KMS-11 (cell line): Measurements from ENCODE around the gene CACNA1E.

ENCODE experiments used
- H2AFZ ChIP-seq: fragments of 200-600 bp; sonication (generic); 2 replicates; pipeline ENCODE4 v1.6.1; 2016; ENCODE audit warnings: antibody characterized with exemption, mixed run types, low read depth
- H3K27ac ChIP-seq: fragments of 200-600 bp; sonication (generic); 2 replicates; pipeline ENCODE4 v1.6.1; 2016; ENCODE audit warnings: mild to moderate bottlenecking, mixed run types
- H3K27me3 ChIP-seq: fragments of 200-600 bp; sonication (generic); 2 replicates; pipeline ENCODE4 v1.6.1; 2017; ENCODE audit warnings: mild to moderate bottlenecking, low read depth, mixed run types, moderate library complexity; ENCODE audit not compliant: insufficient read depth
- H3K36me3 ChIP-seq: fragments of 200-600 bp; sonication (generic); 2 replicates; pipeline ENCODE4 v1.6.1; 2017; ENCODE audit warnings: mild to moderate bottlenecking, mixed run types; ENCODE audit not compliant: insufficient read depth
- H3K4me1 ChIP-seq: fragments of 200-600 bp; sonication (generic); 2 replicates; pipeline ENCODE4 v1.6.1; 2016; ENCODE audit warnings: mild to moderate bottlenecking, low read depth, mixed run types; ENCODE audit not compliant: poor library complexity, severe bottlenecking
- H3K4me2 ChIP-seq: fragments of 200-600 bp; sonication (generic); 2 replicates; pipeline ENCODE4 v1.7.0; 2016; ENCODE audit warnings: mild to moderate bottlenecking, mixed run types
- H3K4me3 ChIP-seq: fragments of 200-600 bp; sonication (generic); IDR thresholded peaks from 2 replicates; pipeline ENCODE4 v1.6.1; 2017; ENCODE audit warnings: low read depth, low read length, mixed read lengths; ENCODE audit not compliant: insufficient read depth
- H3K79me2 ChIP-seq: fragments of 200-600 bp; sonication (generic); 2 replicates; pipeline ENCODE4 v1.6.1; 2016; ENCODE audit warnings: low read depth, mixed run types; ENCODE audit not compliant: insufficient read depth
- H3K9ac ChIP-seq: fragments of 200-600 bp; sonication (generic); 2 replicates; pipeline ENCODE4 v1.6.1; 2016; ENCODE audit warnings: mild to moderate bottlenecking, mixed run types
- H4K20me1 ChIP-seq: fragments of 200-600 bp; sonication (generic); 2 replicates; pipeline ENCODE4 v1.6.1; 2016; ENCODE audit warnings: mild to moderate bottlenecking, mixed run types; ENCODE audit not compliant: insufficient read depth
- CTCF ChIP-seq: fragments of 200-600 bp; sonication (generic); conservative IDR thresholded peaks from 2 replicates; pipeline ENCODE4 v1.6.1; 2017; ENCODE audit warnings: low read depth, mild to moderate bottlenecking, antibody characterized with exemption, low read length, moderate library complexity, mixed read lengths

The CACNA1E gene

GRCh38 chr1:181577475-181577874, 94.2 kb downstream of the CACNA1E start:
- H3K27ac ChIP-seq = no peak overlapping the region
- no peaks in the 10 kb centered on the region for H3K27me3 ChIP-seq

GRCh38 chr1:181583598-181583997, 100.3 kb downstream of the CACNA1E start:
- no peaks in the 10 kb centered on the region for H4K20me1 ChIP-seq
- no peak overlapping the region for H3K4me2 ChIP-seq
- H3K27ac ChIP-seq = no peak overlapping the region
- H2AFZ ChIP-seq = no peak overlapping the region
- no peaks in the 10 kb centered on the region for H3K36me3 ChIP-seq
- H3K4me3 ChIP-seq = no peak overlapping the region
- no peak overlapping the region for H3K9ac ChIP-seq
- no peaks in the 10 kb centered on the region for H3K79me2 ChIP-seq
- H3K27me3 ChIP-seq = no peaks in the 10 kb centered on the region
- H3K4me1 ChIP-seq = no peaks in the 10 kb centered on the region
- TF ChIP-seq CTCF = no peak

More at GRCh38 chr1:181577475-181577874, 94.2 kb downstream of the CACNA1E start:
- H3K36me3 ChIP-seq = no peaks in the 10 kb centered on the region
- H3K4me2 ChIP-seq = no peak overlapping the region
- no peak for TF ChIP-seq CTCF
- H3K79me2 ChIP-seq = no peaks in the 10 kb centered on the region
- H3K4me3 ChIP-seq = no peak overlapping the region
- no peaks in the 10 kb centered on the region for H4K20me1 ChIP-seq
- H3K9ac ChIP-seq = no peak overlapping the region
- H3K4me1 ChIP-seq = no peaks in the 10 kb centered on the region
- no peak overlapping the region for H2AFZ ChIP-seq

- no peak overlapping the region for H2AFZ ChIP-seq
- H3K36me3 ChIP-seq = no peaks in the 10 kb centered on the region
- H3K4me3 ChIP-seq = no peak overlapping the region
- H3K79me2 ChIP-seq = no peaks in the 10 kb centered on the region
- H3K27me3 ChIP-seq = no peaks in the 10 kb centered on the region
- no peak overlapping the region for H3K9ac ChIP-seq
- no peaks in the 10 kb centered on the region for H3K4me1 ChIP-seq
- H3K27ac ChIP-seq = no peak overlapping the region
- TF ChIP-seq CTCF = no peak
- H4K20me1 ChIP-seq = no peaks in the 10 kb centered on the region
- no peak overlapping the region for H3K4me2 ChIP-seq
Observed at GRCh38 chr1:181587870-181588438, 104.6 kb downstream of the CACNA1E start.

- Histone ChIP-seq H3K79me2 (no peaks in the 10 kb centered on the region), H3K27me3 (no peaks in the 10 kb centered on the region), H3K36me3 (no peaks in the 10 kb centered on the region), H3K27ac (no peak overlapping the region), H3K4me1 (no peaks in the 10 kb centered on the region), H4K20me1 (no peaks in the 10 kb centered on the region), H3K4me2 (no peak overlapping the region), H3K4me3 (no peak overlapping the region), H2AFZ (no peak overlapping the region), H3K9ac (no peak overlapping the region)
- TF ChIP-seq CTCF = no peak
Observed at GRCh38 chr1:181588631-181589030, 105.3 kb downstream of the CACNA1E start.
